Measurements from ENCODE around the gene RNF130. TPM values are rescaled to one million over a fixed set of nuclear protein-coding genes. Genes with fewer than 3 reads are reported as not detected.

RNF130 gene
- polyA plus RNA-seq, 1 experiment: 32.7 TPM

DNA sequence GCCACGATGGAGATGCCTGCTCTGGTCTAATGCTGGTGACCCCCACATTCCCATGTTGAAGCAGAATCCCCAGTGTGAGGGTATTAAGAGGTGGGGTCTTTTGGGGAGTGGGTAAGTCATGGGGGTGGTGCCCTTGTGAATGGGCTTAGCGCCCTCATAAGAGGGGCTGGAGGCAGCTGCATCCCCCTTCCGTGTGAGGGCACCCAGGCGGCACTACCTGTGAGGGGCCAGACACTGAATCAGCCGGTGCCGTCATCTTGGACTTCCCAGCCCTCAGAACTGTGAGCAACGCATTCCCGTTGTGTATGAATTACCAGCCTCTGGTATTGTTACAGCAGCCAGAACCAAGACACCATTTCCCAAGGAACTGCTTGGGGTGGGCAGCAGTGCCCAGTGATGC lies 27.0 kb upstream of the RNF130 start:
- Histone ChIP-seq H3K36me3 (ENCODE audit: control insufficient read depth, insufficient read depth, low read length) (no peaks in the 10 kb centered on the region), H3K27me3 (ENCODE audit: control insufficient read depth, insufficient read depth, low read length) (no peaks in the 10 kb centered on the region), H3K4me3 (ENCODE audit: low read depth, low read length) (no peak overlapping the region)
- DNase-seq (ENCODE audit: low read depth): no peak
- ChIA-PET CTCF (no interaction called here), POLR2A (no interaction called here)
- TF ChIP-seq, protein P1, sequence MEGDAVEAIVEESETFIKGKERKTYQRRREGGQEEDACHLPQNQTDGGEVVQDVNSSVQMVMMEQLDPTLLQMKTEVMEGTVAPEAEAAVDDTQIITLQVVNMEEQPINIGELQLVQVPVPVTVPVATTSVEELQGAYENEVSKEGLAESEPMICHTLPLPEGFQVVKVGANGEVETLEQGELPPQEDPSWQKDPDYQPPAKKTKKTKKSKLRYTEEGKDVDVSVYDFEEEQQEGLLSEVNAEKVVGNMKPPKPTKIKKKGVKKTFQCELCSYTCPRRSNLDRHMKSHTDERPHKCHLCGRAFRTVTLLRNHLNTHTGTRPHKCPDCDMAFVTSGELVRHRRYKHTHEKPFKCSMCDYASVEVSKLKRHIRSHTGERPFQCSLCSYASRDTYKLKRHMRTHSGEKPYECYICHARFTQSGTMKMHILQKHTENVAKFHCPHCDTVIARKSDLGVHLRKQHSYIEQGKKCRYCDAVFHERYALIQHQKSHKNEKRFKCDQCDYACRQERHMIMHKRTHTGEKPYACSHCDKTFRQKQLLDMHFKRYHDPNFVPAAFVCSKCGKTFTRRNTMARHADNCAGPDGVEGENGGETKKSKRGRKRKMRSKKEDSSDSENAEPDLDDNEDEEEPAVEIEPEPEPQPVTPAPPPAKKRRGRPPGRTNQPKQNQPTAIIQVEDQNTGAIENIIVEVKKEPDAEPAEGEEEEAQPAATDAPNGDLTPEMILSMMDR (IDR thresholded peaks at IDR 0.05; ENCODE audit: insufficient read depth, low read depth, low read length): no peak

DNA sequence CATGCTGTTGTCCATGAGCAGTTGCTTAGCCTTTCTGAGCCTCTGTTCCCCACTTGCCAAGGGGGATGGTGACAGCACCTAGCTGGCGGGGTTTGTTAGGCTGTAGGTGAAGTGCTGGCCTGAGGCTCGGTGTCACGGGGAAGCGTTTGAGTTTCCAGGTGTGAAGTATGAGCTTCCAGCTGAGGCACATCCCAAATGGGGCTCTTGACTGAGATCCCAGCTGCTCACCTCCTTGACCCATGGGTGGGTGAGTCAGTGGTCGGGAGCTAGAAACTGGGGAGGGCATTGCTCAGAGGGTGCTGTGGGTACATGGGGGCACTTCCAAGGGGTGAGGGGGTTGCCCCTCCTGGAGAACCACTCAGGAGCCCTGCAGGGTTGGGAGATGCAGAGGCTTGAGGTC lies 26.4 kb upstream of the RNF130 start:
- ChIA-PET CTCF (no interaction called here), POLR2A (no interaction called here)
- H3K36me3 ChIP-seq (ENCODE audit: control insufficient read depth, insufficient read depth, low read length): no peaks in the 10 kb centered on the region
- TF ChIP-seq, protein P1 (IDR thresholded peaks at IDR 0.05; ENCODE audit: insufficient read depth, low read depth, low read length): no peak
- DNase-seq (ENCODE audit: low read depth): no peak
- no peaks in the 10 kb centered on the region for H3K27me3 ChIP-seq (ENCODE audit: control insufficient read depth, insufficient read depth, low read length)
- no peak overlapping the region for H3K4me3 ChIP-seq (ENCODE audit: low read depth, low read length)

DNA sequence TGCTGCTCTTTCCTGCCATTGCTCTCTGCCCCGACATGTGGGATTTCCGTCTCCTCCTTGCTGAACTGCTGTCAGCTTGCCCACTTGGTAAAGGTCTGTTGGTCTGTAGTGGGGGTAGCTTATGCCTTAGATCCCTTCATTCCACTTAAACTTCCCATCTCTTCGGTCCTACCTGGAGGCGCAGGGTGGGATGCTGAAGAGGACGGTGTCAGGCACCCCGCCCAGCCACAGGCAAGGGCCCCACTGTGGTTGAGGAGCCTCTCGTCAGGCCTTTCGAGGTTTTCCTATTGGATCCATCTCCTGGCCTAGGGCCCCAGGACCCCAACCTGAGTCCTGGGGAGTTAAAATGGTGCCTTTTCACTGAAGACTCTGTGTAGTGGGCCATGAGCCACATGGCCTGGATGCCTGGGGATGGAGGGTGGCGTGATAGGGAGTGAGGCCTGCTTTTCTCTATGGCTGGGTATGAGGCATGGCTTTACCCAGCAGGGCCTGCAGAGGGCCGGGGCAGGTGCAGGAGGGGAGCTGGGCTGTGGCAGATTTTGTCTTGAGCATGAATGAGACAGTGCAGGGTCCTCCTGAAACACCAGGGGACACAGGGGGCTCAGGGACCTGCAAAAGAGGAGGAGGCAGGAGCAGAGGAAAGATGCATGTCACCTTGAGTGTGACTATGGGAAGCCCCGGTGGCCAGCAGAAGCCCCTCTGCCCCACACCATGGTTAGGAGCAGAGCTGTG lies 25.8 kb upstream of the RNF130 start:
- H3K27me3 ChIP-seq (ENCODE audit: control insufficient read depth, insufficient read depth, low read length): no peaks in the 10 kb centered on the region
- ChIA-PET POLR2A (no interaction called here), CTCF (no interaction called here)
- no peaks in the 10 kb centered on the region for H3K36me3 ChIP-seq (ENCODE audit: control insufficient read depth, insufficient read depth, low read length)
- no peak overlapping the region for H3K4me3 ChIP-seq (ENCODE audit: low read depth, low read length)
- TF ChIP-seq, protein P1 (IDR thresholded peaks at IDR 0.05; ENCODE audit: insufficient read depth, low read depth, low read length): no peak
- DNase-seq (ENCODE audit: low read depth): no peak

DNA sequence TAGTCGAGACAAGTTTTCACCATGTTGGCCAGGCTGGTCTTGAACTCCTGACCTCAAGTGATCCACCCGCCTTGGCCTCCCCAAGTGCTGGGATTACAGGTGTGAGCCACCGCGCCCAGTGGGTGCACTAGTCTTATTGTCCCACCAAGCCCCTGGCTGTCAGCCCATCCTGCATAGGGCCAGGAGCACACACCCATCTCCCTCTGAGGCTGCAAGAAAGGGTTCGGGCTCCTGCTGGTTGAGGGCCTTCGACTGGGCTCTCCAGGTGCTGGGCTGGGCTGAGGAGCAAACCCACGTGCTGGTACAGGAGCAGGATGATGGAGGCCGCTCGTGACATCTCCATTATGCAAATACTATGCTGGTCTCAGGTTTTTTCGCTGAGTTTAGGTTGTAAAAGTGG lies 25.1 kb upstream of the RNF130 start:
- TF ChIP-seq, protein P1 (IDR thresholded peaks at IDR 0.05; ENCODE audit: insufficient read depth, low read depth, low read length): no peak
- POLR2A ChIA-PET: no interaction called here
- CTCF ChIA-PET: no interaction called here

DNA sequence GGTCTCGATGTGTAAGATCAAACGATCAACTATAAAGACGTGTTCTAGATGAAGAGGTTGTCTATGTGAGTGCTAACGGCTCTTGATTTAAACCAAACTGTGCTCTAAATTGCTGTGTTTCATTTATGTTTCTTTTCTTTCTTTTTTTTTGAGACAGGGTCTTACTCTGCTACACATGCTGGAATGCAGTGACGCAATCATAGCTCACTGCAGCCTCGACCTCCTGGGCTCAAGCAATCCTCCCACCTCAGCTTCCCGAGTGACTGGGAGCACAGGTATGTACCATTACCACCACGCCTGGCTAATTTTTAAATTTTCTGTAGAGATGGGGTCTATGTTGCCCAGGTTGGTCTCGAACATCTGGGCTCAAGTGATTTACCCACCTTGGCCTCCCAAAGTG lies 24.0 kb upstream of the RNF130 start:
- H3K27me3 ChIP-seq (ENCODE audit: control insufficient read depth, insufficient read depth, low read length): no peaks in the 10 kb centered on the region
- no peak for DNase-seq (ENCODE audit: low read depth)
- no peak overlapping the region for H3K4me3 ChIP-seq (ENCODE audit: low read depth, low read length)
- TF ChIP-seq, protein P1 (IDR thresholded peaks at IDR 0.05; ENCODE audit: insufficient read depth, low read depth, low read length): no peak
- H3K36me3 ChIP-seq (ENCODE audit: control insufficient read depth, insufficient read depth, low read length): no peaks in the 10 kb centered on the region
- CTCF ChIA-PET: no interaction called here
- POLR2A ChIA-PET: no interaction called here

More for the DNA sequence above, 25.1 kb upstream of the RNF130 start:
- no peak overlapping the region for H3K4me3 ChIP-seq (ENCODE audit: low read depth, low read length)
- H3K36me3 ChIP-seq (ENCODE audit: control insufficient read depth, insufficient read depth, low read length): no peaks in the 10 kb centered on the region
- no peak for DNase-seq (ENCODE audit: low read depth)
- H3K27me3 ChIP-seq (ENCODE audit: control insufficient read depth, insufficient read depth, low read length): no peaks in the 10 kb centered on the region
